Activated naive CD4-positive, alpha-beta T cell treated with anti-CD3 and anti-CD28 coated beads, Interleukin-2, amount 10 ng/mL, durations not matched to agents 5 hours and 36 hours (primary cell): ENCODE measurements around the gene EYA2. TPM values are rescaled to one million over a fixed set of nuclear protein-coding genes. Genes with fewer than 3 reads are reported as not detected.

Source experiments
- microRNA-seq: library from miRNA; unstranded; fragments of <30 nt; microRNA quantifications from one replicate; pipeline ENCODE4 v1.2.0, GENCODE V29; 2022; ENCODE audit warnings: borderline microRNAs expressed, borderline replicate concordance
- total RNA-seq, 2 experiments: library from RNA; stranded (reverse); gene quantifications; one replicate each; pipeline ENCODE4 v1.2.3, GENCODE V29; 2021

Gene EYA2, protein sequence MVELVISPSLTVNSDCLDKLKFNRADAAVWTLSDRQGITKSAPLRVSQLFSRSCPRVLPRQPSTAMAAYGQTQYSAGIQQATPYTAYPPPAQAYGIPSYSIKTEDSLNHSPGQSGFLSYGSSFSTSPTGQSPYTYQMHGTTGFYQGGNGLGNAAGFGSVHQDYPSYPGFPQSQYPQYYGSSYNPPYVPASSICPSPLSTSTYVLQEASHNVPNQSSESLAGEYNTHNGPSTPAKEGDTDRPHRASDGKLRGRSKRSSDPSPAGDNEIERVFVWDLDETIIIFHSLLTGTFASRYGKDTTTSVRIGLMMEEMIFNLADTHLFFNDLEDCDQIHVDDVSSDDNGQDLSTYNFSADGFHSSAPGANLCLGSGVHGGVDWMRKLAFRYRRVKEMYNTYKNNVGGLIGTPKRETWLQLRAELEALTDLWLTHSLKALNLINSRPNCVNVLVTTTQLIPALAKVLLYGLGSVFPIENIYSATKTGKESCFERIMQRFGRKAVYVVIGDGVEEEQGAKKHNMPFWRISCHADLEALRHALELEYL
- not detected for total RNA-seq

GRCh38 chr20:46894579-46894958, at the start of gene EYA2:
Gene EYA2, plus strand, starts transcription at chr20:46894843. Its CDS starts 95,168 bp downstream, at chr20:46990011.

Small RNAs within 50 kb of the gene (microRNA-seq; reads per million reads assigned to microRNA genes)
- not detected for gene MIR3616

Other genes starting within 250 kb of the EYA2 start
- gene SLC13A3, start 243.4 kb upstream of the EYA2 start, total RNA-seq, result under 1 TPM in 1 of 2 experiments, not detected in 1; 0.10 TPM
- gene TP53RK, start 205.4 kb upstream of the EYA2 start, total RNA-seq, result 10 to 100 TPM; 16.9 TPM
- gene SLC2A10, start 185.2 kb upstream of the EYA2 start, total RNA-seq, result not detected